ENCODE results near the gene COX10. TPM values are rescaled to one million over a fixed set of nuclear protein-coding genes. Genes with fewer than 3 reads are reported as not detected.

The COX10 gene
- total RNA-seq, 1 donor from 2014 or later = 20.8 TPM

GRCh38 chr17:14094676-14095601 is 25.6 kb downstream of the COX10 start:
- ChIA-PET CTCF (no interaction called here), POLR2A (no interaction called here)
- H3K9me3 Mint-ChIP-seq = no peaks in the 10 kb centered on the region
- DNase-seq = no peak
- no peak for ATAC-seq (ENCODE audit: low read depth)
- H3K36me3 Mint-ChIP-seq (ENCODE audit: low read depth) = peaks cover 6% of the 10 kb centered on the region
- H3K27me3 Mint-ChIP-seq = no peaks in the 10 kb centered on the region
- no peaks in the 10 kb centered on the region for H3K4me1 Mint-ChIP-seq
- H3K4me3 Mint-ChIP-seq = no peak overlapping the region
- TF ChIP-seq CTCF (IDR thresholded peaks at IDR 0.05) = no peak
- intact Hi-C loops (cut with micrococcal nuclease) = no loop called here
- H3K27ac Mint-ChIP-seq = no peak overlapping the region

- POLR2A ChIA-PET = no interaction called here
- no peaks in the 10 kb centered on the region for H3K9me3 Mint-ChIP-seq
- intact Hi-C loops (cut with micrococcal nuclease) = no loop called here
Observed at GRCh38 chr17:14095631-14096030, 26.3 kb downstream of the COX10 start.

GRCh38 chr17:14098246-14098645 is 28.9 kb downstream of the COX10 start:
- intact Hi-C loops (cut with micrococcal nuclease) = no loop called here
- no peak overlapping the region for H3K27ac Mint-ChIP-seq
- no peak overlapping the region for H3K4me3 Mint-ChIP-seq

More at GRCh38 chr17:14095631-14096030, 26.3 kb downstream of the COX10 start:
- Mint-ChIP-seq H3K4me1 (no peaks in the 10 kb centered on the region), H3K4me3 (no peak overlapping the region), H3K27ac (no peak overlapping the region), H3K36me3 (ENCODE audit: low read depth) (peaks cover 5% of the 10 kb centered on the region), H3K27me3 (no peaks in the 10 kb centered on the region)
- DNase-seq = no peak
- CTCF ChIA-PET = no interaction called here
- no peak for TF ChIP-seq CTCF (IDR thresholded peaks at IDR 0.05)
- no peak for ATAC-seq (ENCODE audit: low read depth)

GRCh38 chr17:14101976-14102375 is 32.7 kb downstream of the COX10 start:
- Mint-ChIP-seq H3K9me3 (no peaks in the 10 kb centered on the region), H3K4me1 (peaks cover 3% of the 10 kb centered on the region), H3K36me3 (ENCODE audit: low read depth) (peaks cover 36% of the 10 kb centered on the region), H3K4me3 (no peak overlapping the region), H3K27me3 (no peaks in the 10 kb centered on the region), H3K27ac (no peak overlapping the region)
- no peak for ATAC-seq (ENCODE audit: low read depth)
- intact Hi-C loops (cut with micrococcal nuclease) = no loop called here
- ChIA-PET CTCF (no interaction called here), POLR2A (no interaction called here)
- TF ChIP-seq CTCF (IDR thresholded peaks at IDR 0.05) = no peak
- no peak for DNase-seq

More at GRCh38 chr17:14098246-14098645, 28.9 kb downstream of the COX10 start:
- ChIA-PET CTCF (no interaction called here), POLR2A (no interaction called here)
- H3K36me3 Mint-ChIP-seq (ENCODE audit: low read depth) = peaks cover 23% of the 10 kb centered on the region
- ATAC-seq (ENCODE audit: low read depth) (no peak), DNase-seq (no peak)
- TF ChIP-seq CTCF (IDR thresholded peaks at IDR 0.05) = no peak
- H3K27me3 Mint-ChIP-seq = no peaks in the 10 kb centered on the region
- no peaks in the 10 kb centered on the region for H3K4me1 Mint-ChIP-seq
- no peaks in the 10 kb centered on the region for H3K9me3 Mint-ChIP-seq

GRCh38 chr17:14103836-14104235 is 34.5 kb downstream of the COX10 start:
- DNase-seq (no peak), ATAC-seq (ENCODE audit: low read depth) (no peak)
- Mint-ChIP-seq H3K4me3 (no peak overlapping the region), H3K27me3 (no peaks in the 10 kb centered on the region), H3K9me3 (no peaks in the 10 kb centered on the region), H3K27ac (no peak overlapping the region), H3K4me1 (peaks cover 10% of the 10 kb centered on the region), H3K36me3 (ENCODE audit: low read depth) (peaks cover 45% of the 10 kb centered on the region)
- no peak for TF ChIP-seq CTCF (IDR thresholded peaks at IDR 0.05)
- intact Hi-C loops (cut with micrococcal nuclease) = no loop called here
- POLR2A ChIA-PET = no interaction called here
- CTCF ChIA-PET = no interaction called here

Data from activated B cell treated with CpG ODN at 0.5 μM for 24 hours (primary cell).